NCI-H2227 (cell line): ENCODE data around the gene EPN1.

Experiments used
- DNase-seq: peaks from one replicate; lab custom pipeline; 2025; ENCODE audit not compliant: unreplicated experiment; lab: John Stamatoyannopoulos, UW

EPN1 gene

GRCh38 chr19:55674841-55675660 lies at the start of gene EPN1:
Gene EPN1 (plus strand): TSS chr19:55675226. CDS start chr19:55678628, 3,402 bp downstream.
- peak; percentile 100 for DNase-seq

- DNase-seq, result no peak
Measured at GRCh38 chr19:55626350-55626749, 48.7 kb upstream of the EPN1 start.

- DNase-seq, result peak; percentile 99
Measured at GRCh38 chr19:55632463-55632834, 42.6 kb upstream of the EPN1 start.

GRCh38 chr19:55633861-55634260 lies 41.2 kb upstream of the EPN1 start:
- no peak for DNase-seq

GRCh38 chr19:55635334-55635717 lies 39.7 kb upstream of the EPN1 start:
- DNase-seq, result no peak

GRCh38 chr19:55635856-55636440 lies 39.1 kb upstream of the EPN1 start:
- DNase-seq, result no peak

GRCh38 chr19:55636723-55637122 lies 38.3 kb upstream of the EPN1 start:
- DNase-seq, result no peak

- DNase-seq, result no peak
Measured at GRCh38 chr19:55637534-55637933, 37.5 kb upstream of the EPN1 start.

GRCh38 chr19:55638864-55639359 lies 36.1 kb upstream of the EPN1 start:
- peak; percentile 70 for DNase-seq

GRCh38 chr19:55640043-55640576 lies 34.9 kb upstream of the EPN1 start:
- peak; percentile 88 for DNase-seq

GRCh38 chr19:55640577-55641425 lies 34.2 kb upstream of the EPN1 start, which contains the start of gene ZNF580:
Gene ZNF580 (plus strand): TSS chr19:55641002. CDS start chr19:55642509, 1,507 bp downstream.
- peak; percentile 96 for DNase-seq

GRCh38 chr19:55641426-55642152 lies 33.4 kb upstream of the EPN1 start:
- DNase-seq, result peak; percentile 81

- peak; percentile 69 for DNase-seq
Measured at GRCh38 chr19:55642153-55643002, 32.6 kb upstream of the EPN1 start.

GRCh38 chr19:55643003-55643886 lies 31.8 kb upstream of the EPN1 start, which contains the start of gene ZNF581:
Gene ZNF581 (plus strand): TSS chr19:55643649. CDS start chr19:55644572, 923 bp downstream.
- DNase-seq, result peak; percentile 93

- peak; percentile 74 for DNase-seq
Measured at GRCh38 chr19:55643887-55644176, 31.2 kb upstream of the EPN1 start.

GRCh38 chr19:55644191-55644833 lies 30.7 kb upstream of the EPN1 start:
- no peak for DNase-seq

GRCh38 chr19:55644842-55645511 lies 30.0 kb upstream of the EPN1 start:
- DNase-seq, result no peak

GRCh38 chr19:55645512-55645881 lies 29.5 kb upstream of the EPN1 start:
- DNase-seq, result no peak
